Tibial nerve (tissue), 4 donors: ENCODE measurements around the gene ITGB7.

ENCODE experiments used
- CTCF ChIP-seq, 5 experiments: fragments of 200-600 bp in 3 of 5; fragments of 450-650 bp in 2 of 5; sonication (generic) in 3 of 5; IDR thresholded peaks; one replicate each; pipeline ENCODE4 v1.5.1; 2016 to 2019; ENCODE audit warnings: antibody characterized with exemption in 5 of 5, mild to moderate bottlenecking in 3 of 5, moderate library complexity in 2 of 5
- EP300 ChIP-seq, 2 donors: sonication (generic); formaldehyde crosslinking; IDR thresholded peaks; one replicate each; pipeline ENCODE4 v1.6.1; 2017; ENCODE audit warnings: antibody characterized with exemption in 2 of 2, mild to moderate bottlenecking in 1 of 2
- POLR2A ChIP-seq, 2 donors: fragments of 450-650 bp; IDR thresholded peaks; one replicate each; pipeline ENCODE4 v1.6.1; 2017; ENCODE audit warnings: antibody characterized with exemption in 2 of 2, mild to moderate bottlenecking in 2 of 2, moderate library complexity in 2 of 2

- no peak for TF ChIP-seq CTCF (IDR thresholded peaks at IDR 0.05)
- no peak for TF ChIP-seq POLR2A (IDR thresholded peaks at IDR 0.05)
- TF ChIP-seq EP300 (IDR thresholded peaks at IDR 0.05) = no peak
Measured at GRCh38 chr12:53198486-53199110, 8.5 kb downstream of the ITGB7 start.
